HCT116 (cell line): ENCODE measurements around the gene SLC25A21. TPM values are rescaled to one million over a fixed set of nuclear protein-coding genes. Genes with fewer than 3 reads are reported as not detected.
"Not testable (repeated sequence)": the region's sequence is repeated elsewhere in the genome, so short reads cannot be mapped to it uniquely, and the experiment has no call there.

Source experiments
- ATAC-seq: fragments of 200-7000 bp; cut with Tn5 transposase; 2 replicates; pipeline ENCODE4 v1.9.1; 2020; ENCODE audit warnings: mild to moderate bottlenecking, moderate library complexity
- BruUV-seq: library from RNA; stranded (reverse); fragments of 400-500 nt; replicated peaks from 2 replicates; lab custom pipeline; 2021; lab: Mats Ljungman, UMichigan
- CTCF ChIA-PET: fragments of 300-600 bp; sonication (Branson Sonifier 250); formaldehyde crosslinking; loops from one replicate; lab custom pipeline; 2021; ENCODE audit warnings: antibody characterized with exemption; lab: Charles Lee
- POLR2A ChIA-PET: fragments of 300-600, 350-600 bp; sonication (Branson Sonifier 250); formaldehyde crosslinking; loops from one replicate; lab custom pipeline; 2021; ENCODE audit warnings: antibody characterized with exemption; lab: Charles Lee
- RAD21 ChIA-PET, 2 experiments: fragments of 300-600 bp; sonication (Branson Sonifier 250); formaldehyde crosslinking; loops; one replicate each; lab custom pipeline; 2023; ENCODE audit warnings: low total read pairs in 2 of 2; ENCODE audit not compliant: uncharacterized antibody in 2 of 2, unreplicated experiment in 2 of 2, low non-redundant PET in 1 of 2; lab: Charles Lee
- DNase-seq: peaks from one replicate; pipeline ENCODE4 v3.0.0-alpha.2; 2010; ENCODE audit warnings: low read depth, low spot score
- H2AFZ ChIP-seq: fragments of 200-600 bp; shearing (Covaris generic), sonication (generic); 2 replicates; pipeline ENCODE4 v1.6.1; 2017; ENCODE audit warnings: low read depth, mixed run types, mixed read lengths, antibody characterized with exemption, low read length; ENCODE audit not compliant: poor library complexity, severe bottlenecking
- H3K27ac ChIP-seq: 2 replicates; pipeline ENCODE4 v1.5.1; 2012; ENCODE audit warnings: low read depth, low read length
- H3K27me3 ChIP-seq: fragments of 200-600 bp; sonication (generic); 2 replicates; pipeline ENCODE4 v1.6.1; 2016; ENCODE audit warnings: mixed run types, low read length, mixed read lengths; ENCODE audit not compliant: insufficient read depth
- H3K36me3 ChIP-seq, 2 experiments: fragments of 200-500 bp in 1 of 2; fragments of 200-600 bp in 1 of 2; sonication (Bioruptor generic) in 1 of 2; sonication (generic) in 1 of 2; 2 replicates each; pipeline versions ENCODE4 v1.5.1 to v1.6.1; 2014 to 2016; ENCODE audit warnings: low read length in 2 of 2, inconsistent platforms in 1 of 2, mixed read lengths in 1 of 2, mixed run types in 1 of 2; ENCODE audit not compliant: insufficient read depth in 2 of 2, control insufficient read depth in 1 of 2
- H3K4me1 ChIP-seq, 2 experiments: fragments of 200-600 bp in 1 of 2; sonication (generic) in 1 of 2; 2 replicates each; pipeline versions ENCODE4 v1.5.1 to v1.6.1; 2012 to 2017; ENCODE audit warnings: low read length in 2 of 2, inconsistent platforms in 1 of 2, mild to moderate bottlenecking in 1 of 2, mixed read lengths in 1 of 2, mixed run types in 1 of 2, moderate library complexity in 1 of 2; ENCODE audit not compliant: insufficient read depth in 2 of 2, control insufficient read depth in 1 of 2
- H3K4me2 ChIP-seq: fragments of 200-600 bp; sonication (generic); 2 replicates; pipeline ENCODE4 v1.6.1; 2017; ENCODE audit warnings: mixed run types, low read length, mixed read lengths
- H3K4me3 ChIP-seq, 2 experiments: fragments of 200-600 bp in 1 of 2; sonication (generic) in 1 of 2; replicated peaks in 1 of 2; 2 replicates each; pipeline ENCODE4 v1.5.1; 2011 to 2016; ENCODE audit warnings: low read length in 2 of 2, control low read depth in 1 of 2, low read depth in 1 of 2, mild to moderate bottlenecking in 1 of 2, mixed read lengths in 1 of 2, mixed run types in 1 of 2
- H3K79me2 ChIP-seq: fragments of 200-600 bp; sonication (generic); 2 replicates; pipeline ENCODE4 v1.6.1; 2017; ENCODE audit warnings: mild to moderate bottlenecking, mixed run types, low read length, moderate library complexity, mixed read lengths; ENCODE audit not compliant: insufficient read depth
- H3K9ac ChIP-seq: fragments of 200-600 bp; sonication (generic); 2 replicates; pipeline ENCODE4 v1.6.1; 2016; ENCODE audit warnings: low read length, mixed read lengths
- H3K9me2 ChIP-seq: fragments of 200-600 bp; sonication (generic), shearing (Covaris generic); 2 replicates; pipeline ENCODE4 v1.6.1; 2017; ENCODE audit warnings: mixed run types, mild to moderate bottlenecking, moderate library complexity; ENCODE audit not compliant: insufficient read depth
- H3K9me3 ChIP-seq, 2 experiments: fragments of 200-500 bp in 1 of 2; fragments of 200-600 bp in 1 of 2; sonication (Bioruptor generic) in 1 of 2; sonication (generic) in 1 of 2; 2 replicates each; pipeline ENCODE4 v1.6.1; 2014 to 2017; ENCODE audit warnings: low read length in 2 of 2, mixed read lengths in 2 of 2, inconsistent platforms in 1 of 2, low read depth in 1 of 2, mild to moderate bottlenecking in 1 of 2, mixed run types in 1 of 2, moderate library complexity in 1 of 2; ENCODE audit not compliant: control insufficient read depth in 1 of 2, insufficient read depth in 1 of 2
- H4K20me1 ChIP-seq: fragments of 200-600 bp; sonication (generic), shearing (Covaris generic); 2 replicates; pipeline ENCODE4 v1.6.1; 2017; ENCODE audit warnings: mixed run types, mild to moderate bottlenecking, moderate library complexity; ENCODE audit not compliant: insufficient read depth
- CBX3 ChIP-seq: IDR thresholded peaks from 2 replicates; pipeline ENCODE4 v1.6.1; 2012; ENCODE audit warnings: low read depth
- CEBPB ChIP-seq: IDR thresholded peaks from 2 replicates; pipeline ENCODE4 v1.6.1; 2012; ENCODE audit warnings: low read depth
- ELF1 ChIP-seq: IDR thresholded peaks from 2 replicates; pipeline ENCODE4 v1.6.1; 2012; ENCODE audit warnings: low read depth, borderline replicate concordance
- EZH2phosphoT487 ChIP-seq: fragments of 200-600 bp; IDR thresholded peaks from 2 replicates; pipeline ENCODE4 v1.6.1; 2018; ENCODE audit warnings: antibody characterized with exemption, borderline replicate concordance
- JUND ChIP-seq: IDR thresholded peaks from 2 replicates; pipeline ENCODE4 v1.6.1; 2012
- RAD21 ChIP-seq: IDR thresholded peaks from 2 replicates; pipeline ENCODE4 v1.6.1; 2012; ENCODE audit warnings: low read depth, mild to moderate bottlenecking
- SIN3A ChIP-seq: IDR thresholded peaks from 2 replicates; pipeline ENCODE4 v1.6.1; 2012; ENCODE audit warnings: low read depth
- SP1 ChIP-seq: IDR thresholded peaks from 2 replicates; pipeline ENCODE4 v1.6.1; 2012; ENCODE audit warnings: low read depth
- SRF ChIP-seq: IDR thresholded peaks from 2 replicates; pipeline ENCODE4 v1.6.1; 2012; ENCODE audit warnings: low read depth
- TCF7L2 ChIP-seq: IDR thresholded peaks from 2 replicates; pipeline ENCODE4 v1.7.0; 2011; ENCODE audit warnings: borderline replicate concordance, inconsistent platforms; ENCODE audit not compliant: insufficient read depth, insufficient read length; ENCODE audit errors: extremely low read depth
- ZFX ChIP-seq: fragments of 450-650 bp; IDR thresholded peaks from 2 replicates; pipeline ENCODE4 v1.6.1; 2017
- ZNF274 ChIP-seq: fragments of 200-500 bp; sonication (Bioruptor generic); IDR thresholded peaks from 2 replicates; pipeline ENCODE4 v1.6.1; 2014; ENCODE audit warnings: mild to moderate bottlenecking, low read depth, low read length, inconsistent platforms
- intact Hi-C: fragments of 100-400 bp; cut with micrococcal nuclease; formaldehyde crosslinking; loops from 2 replicates; pipeline ENCODE4 v1.10.0; 2022
- total RNA-seq: library from RNA; stranded (reverse); gene quantifications from one replicate; pipeline ENCODE4 v1.2.1, GENCODE V29; 2021; ENCODE audit not compliant: unreplicated experiment
- TF ChIP-seq, protein P1 (sequence below): IDR thresholded peaks from 2 replicates; pipeline ENCODE4 v1.6.1; 2012
- TF ChIP-seq, protein P2 (sequence below): IDR thresholded peaks from 2 replicates; pipeline ENCODE4 v1.6.1; 2012; ENCODE audit warnings: low read depth
- TF ChIP-seq, protein P3 (sequence below): IDR thresholded peaks from 2 replicates; pipeline ENCODE4 v1.6.1; 2012

SLC25A21 gene
- total RNA-seq, 1 experiment from 2014 or later, result 3.5 TPM

DNA sequence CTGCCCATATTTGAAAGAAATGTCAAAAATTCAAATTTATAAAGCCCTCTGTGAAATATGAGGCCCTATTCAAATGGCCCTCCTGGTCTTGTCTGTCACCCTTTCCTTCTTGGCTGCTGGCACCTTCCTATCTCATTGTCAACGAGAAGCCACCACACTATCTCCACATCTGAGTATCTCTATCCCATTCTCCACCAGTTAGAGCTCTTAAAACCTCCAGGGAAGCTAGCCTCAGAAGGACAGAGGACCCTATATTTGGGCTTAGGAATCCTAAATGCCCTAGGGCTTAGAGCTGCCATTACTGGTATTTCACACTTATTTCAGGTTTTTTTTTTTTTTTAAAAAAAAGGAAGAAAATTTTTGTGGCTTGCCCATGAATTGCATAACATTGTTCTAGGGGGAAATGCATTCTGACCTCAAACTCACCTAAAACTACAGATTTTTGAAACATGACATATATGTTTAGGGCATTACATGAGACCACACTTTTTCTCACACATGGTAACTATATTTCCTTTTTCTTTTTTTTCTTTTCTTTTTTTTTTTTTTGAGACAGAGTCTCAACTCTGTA is 25.0 kb downstream of the SLC25A21 start (continued):
- TF ChIP-seq CBX3, result no peak
- no peak for TF ChIP-seq JUND
- no peak for TF ChIP-seq SIN3A
- TF ChIP-seq, protein P1, sequence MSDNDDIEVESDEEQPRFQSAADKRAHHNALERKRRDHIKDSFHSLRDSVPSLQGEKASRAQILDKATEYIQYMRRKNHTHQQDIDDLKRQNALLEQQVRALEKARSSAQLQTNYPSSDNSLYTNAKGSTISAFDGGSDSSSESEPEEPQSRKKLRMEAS, result no peak
- TF ChIP-seq ZFX, result no peak
- TF ChIP-seq CEBPB, result no peak
- TF ChIP-seq ZNF274, result no peak
- TF ChIP-seq RAD21, result no peak
- no peak for TF ChIP-seq ELF1
- TF ChIP-seq, all 23 proteins: peak for 0

DNA sequence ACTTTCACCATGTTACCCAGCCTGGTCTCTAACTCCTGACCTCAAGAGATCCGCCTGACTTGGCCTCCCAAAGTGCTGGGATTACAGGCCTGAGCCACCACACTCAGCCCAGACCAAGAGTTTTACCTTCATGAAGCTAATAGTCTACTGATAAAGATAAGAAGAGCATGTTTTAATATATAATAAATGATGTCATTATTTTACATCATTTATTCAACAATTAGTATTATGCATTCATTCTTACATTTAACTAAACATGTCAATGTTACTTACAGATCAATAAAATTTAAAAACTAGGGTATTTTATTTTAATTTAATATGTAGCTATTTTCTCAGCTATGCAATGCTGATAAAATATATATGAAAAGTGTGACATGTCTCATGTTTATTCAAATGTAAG is 26.0 kb downstream of the SLC25A21 start:
- ATAC-seq, H3K36me3 ChIP-seq, H3K9me2 ChIP-seq, H3K4me2 ChIP-seq, H2AFZ ChIP-seq, H3K9ac ChIP-seq, H3K4me3 ChIP-seq, H3K79me2 ChIP-seq, H4K20me1 ChIP-seq, H3K9me3 ChIP-seq, DNase-seq, H3K4me1 ChIP-seq, BruUV-seq, H3K27ac ChIP-seq, POLR2A ChIA-PET, H3K27me3 ChIP-seq: not testable (repeated sequence)
- CTCF ChIA-PET, result interaction anchor here (1.0 kb wide), 1 partner anchor 1077 kb away, joined by 3 read pairs; no protein-coding TSS in a partner anchor
- intact Hi-C loops, result loop anchor here (5.0 to 10.0 kb wide), 3 partner anchors 499 to 1192 kb away; no protein-coding TSS in a partner anchor
- RAD21 ChIA-PET, result interaction anchor here in 1 of 2 experiments (0.6 kb wide), 1 partner anchor 593 kb away, joined by 4 read pairs; no protein-coding TSS in a partner anchor

DNA sequence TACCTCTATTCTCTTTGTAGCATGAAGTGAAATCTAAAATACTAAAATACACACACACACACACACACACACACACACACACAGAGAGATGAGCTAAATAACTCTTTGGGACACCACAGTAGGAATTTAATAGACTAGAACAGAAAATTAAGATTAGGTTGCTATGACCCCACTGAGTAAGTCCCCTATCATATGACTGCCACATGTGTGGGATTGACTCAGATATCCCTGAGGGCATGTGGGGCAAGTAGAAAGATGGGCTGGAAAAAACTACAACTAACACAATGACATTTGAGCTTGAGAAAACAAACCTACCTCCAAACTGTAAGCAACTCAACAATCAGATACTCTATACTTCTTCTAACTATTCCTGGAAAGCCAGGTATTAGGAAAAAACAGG is 27.0 kb downstream of the SLC25A21 start:
- no peak overlapping the region for H3K4me2 ChIP-seq
- H3K36me3 ChIP-seq, result no peaks in the 10 kb centered on the region
- no peak overlapping the region for H3K4me3 ChIP-seq
- no peaks in the 10 kb centered on the region for H4K20me1 ChIP-seq
- H3K9ac ChIP-seq, result no peak overlapping the region
- H3K9me3 ChIP-seq, result no peaks in the 10 kb centered on the region
- no peak for DNase-seq
- no peak overlapping the region for H2AFZ ChIP-seq
- no peak for ATAC-seq
- H3K27me3 ChIP-seq, result no peaks in the 10 kb centered on the region
- RAD21 ChIA-PET, result no interaction called here
- CTCF ChIA-PET, result no interaction called here
- H3K9me2 ChIP-seq, result no peaks in the 10 kb centered on the region
- BruUV-seq, result no TSS peak
- no peak overlapping the region for H3K27ac ChIP-seq
- no peaks in the 10 kb centered on the region for H3K79me2 ChIP-seq
- H3K4me1 ChIP-seq, result peaks cover 0 to 3% of the 10 kb centered on the region in 2 experiments; a peak in 1 of 4 replicates
- intact Hi-C loops, result loop anchor here (5.0 to 10.0 kb wide), 3 partner anchors 498 to 1191 kb away; no protein-coding TSS in a partner anchor
- POLR2A ChIA-PET, result no interaction called here
- TF ChIP-seq ELF1 (no peak), EZH2phosphoT487 (no peak), RAD21 (no peak), TCF7L2 (no peak), SP1 (no peak), SRF (no peak), ZNF274 (no peak)
- TF ChIP-seq, protein P1, result no peak
- TF ChIP-seq, protein P2, sequence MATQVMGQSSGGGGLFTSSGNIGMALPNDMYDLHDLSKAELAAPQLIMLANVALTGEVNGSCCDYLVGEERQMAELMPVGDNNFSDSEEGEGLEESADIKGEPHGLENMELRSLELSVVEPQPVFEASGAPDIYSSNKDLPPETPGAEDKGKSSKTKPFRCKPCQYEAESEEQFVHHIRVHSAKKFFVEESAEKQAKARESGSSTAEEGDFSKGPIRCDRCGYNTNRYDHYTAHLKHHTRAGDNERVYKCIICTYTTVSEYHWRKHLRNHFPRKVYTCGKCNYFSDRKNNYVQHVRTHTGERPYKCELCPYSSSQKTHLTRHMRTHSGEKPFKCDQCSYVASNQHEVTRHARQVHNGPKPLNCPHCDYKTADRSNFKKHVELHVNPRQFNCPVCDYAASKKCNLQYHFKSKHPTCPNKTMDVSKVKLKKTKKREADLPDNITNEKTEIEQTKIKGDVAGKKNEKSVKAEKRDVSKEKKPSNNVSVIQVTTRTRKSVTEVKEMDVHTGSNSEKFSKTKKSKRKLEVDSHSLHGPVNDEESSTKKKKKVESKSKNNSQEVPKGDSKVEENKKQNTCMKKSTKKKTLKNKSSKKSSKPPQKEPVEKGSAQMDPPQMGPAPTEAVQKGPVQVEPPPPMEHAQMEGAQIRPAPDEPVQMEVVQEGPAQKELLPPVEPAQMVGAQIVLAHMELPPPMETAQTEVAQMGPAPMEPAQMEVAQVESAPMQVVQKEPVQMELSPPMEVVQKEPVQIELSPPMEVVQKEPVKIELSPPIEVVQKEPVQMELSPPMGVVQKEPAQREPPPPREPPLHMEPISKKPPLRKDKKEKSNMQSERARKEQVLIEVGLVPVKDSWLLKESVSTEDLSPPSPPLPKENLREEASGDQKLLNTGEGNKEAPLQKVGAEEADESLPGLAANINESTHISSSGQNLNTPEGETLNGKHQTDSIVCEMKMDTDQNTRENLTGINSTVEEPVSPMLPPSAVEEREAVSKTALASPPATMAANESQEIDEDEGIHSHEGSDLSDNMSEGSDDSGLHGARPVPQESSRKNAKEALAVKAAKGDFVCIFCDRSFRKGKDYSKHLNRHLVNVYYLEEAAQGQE, result no peak
- TF ChIP-seq, protein P3, sequence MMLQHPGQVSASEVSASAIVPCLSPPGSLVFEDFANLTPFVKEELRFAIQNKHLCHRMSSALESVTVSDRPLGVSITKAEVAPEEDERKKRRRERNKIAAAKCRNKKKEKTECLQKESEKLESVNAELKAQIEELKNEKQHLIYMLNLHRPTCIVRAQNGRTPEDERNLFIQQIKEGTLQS, result no peak
